Muscle layer of colon (tissue), 2 donors: ENCODE data around the gene ADCY10.
"Not testable (repeated sequence)": the region's sequence is repeated elsewhere in the genome, so short reads cannot be mapped to it uniquely, and the experiment has no call there.

Experiments
- H3K27ac ChIP-seq: one replicate; pipeline ENCODE4 v1.7.0; 2013; ENCODE audit warnings: low read depth, mild to moderate bottlenecking, low read length, moderate library complexity
- H3K27me3 ChIP-seq, 2 donors: one replicate each; pipeline ENCODE4 v1.7.0; 2013; ENCODE audit warnings: low read length in 2 of 2, mild to moderate bottlenecking in 2 of 2; ENCODE audit not compliant: insufficient read depth in 2 of 2, control insufficient read depth in 1 of 2
- H3K36me3 ChIP-seq: one replicate; pipeline ENCODE4 v1.7.0; 2013; ENCODE audit warnings: mild to moderate bottlenecking, low read length; ENCODE audit not compliant: insufficient read depth
- H3K4me1 ChIP-seq: one replicate; pipeline ENCODE4 v1.7.0; 2013; ENCODE audit warnings: mild to moderate bottlenecking, low read length; ENCODE audit not compliant: insufficient read depth
- H3K4me3 ChIP-seq, 2 donors: one replicate each; pipeline ENCODE4 v1.7.0; 2013; ENCODE audit warnings: low read length in 2 of 2, low read depth in 1 of 2, mild to moderate bottlenecking in 1 of 2, moderate library complexity in 1 of 2
- H3K9ac ChIP-seq: one replicate; pipeline ENCODE4 v1.7.0; 2013; ENCODE audit warnings: low read length
- H3K9me3 ChIP-seq: one replicate; pipeline ENCODE4 v1.7.0; 2013; ENCODE audit warnings: mild to moderate bottlenecking, low read length
- donor health status: abdominal sarcoma.
- donor health status: Adenocarcinoma of cecum.

The ADCY10 gene

DNA sequence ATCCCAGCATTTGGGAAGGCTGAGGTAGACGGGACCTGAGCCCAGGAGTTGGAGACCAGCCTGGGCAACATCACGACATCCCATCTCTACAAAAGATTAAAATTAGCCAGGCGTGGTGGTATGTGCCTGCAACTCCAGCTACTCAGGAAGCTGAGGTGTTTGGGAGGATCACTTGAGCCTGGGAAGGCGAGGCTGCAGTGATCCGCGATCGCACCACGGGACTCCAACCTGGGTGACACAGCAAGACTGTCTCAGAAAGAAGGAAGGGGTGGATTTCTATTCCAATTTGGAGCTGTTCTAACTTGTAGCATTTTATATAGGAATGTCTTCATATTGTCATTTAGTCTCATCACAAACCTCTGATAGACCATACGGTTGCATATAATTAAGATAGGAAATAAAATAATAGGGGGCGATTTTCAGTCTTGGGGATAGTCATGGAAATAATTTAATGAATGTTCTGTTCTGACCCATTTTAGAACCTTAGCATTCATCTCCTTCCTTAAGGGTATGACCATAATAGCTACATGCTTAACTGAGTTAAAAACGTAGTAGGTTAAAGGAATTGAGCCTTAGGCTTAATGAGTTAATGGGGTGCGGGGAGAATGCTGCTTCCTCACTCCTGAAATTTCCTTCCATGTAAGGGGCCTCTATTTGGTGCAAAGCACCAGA lies 93.1 kb downstream of the ADCY10 start:
- H3K9me3 ChIP-seq, result no peaks in the 10 kb centered on the region
- H3K4me1 ChIP-seq, result no peaks in the 10 kb centered on the region
- H3K27ac ChIP-seq, result no peak overlapping the region
- H3K36me3 ChIP-seq, result no peaks in the 10 kb centered on the region
- no peak overlapping the region for H3K9ac ChIP-seq
- H3K27me3 ChIP-seq, result no peaks in the 10 kb centered on the region
- no peak overlapping the region for H3K4me3 ChIP-seq

DNA sequence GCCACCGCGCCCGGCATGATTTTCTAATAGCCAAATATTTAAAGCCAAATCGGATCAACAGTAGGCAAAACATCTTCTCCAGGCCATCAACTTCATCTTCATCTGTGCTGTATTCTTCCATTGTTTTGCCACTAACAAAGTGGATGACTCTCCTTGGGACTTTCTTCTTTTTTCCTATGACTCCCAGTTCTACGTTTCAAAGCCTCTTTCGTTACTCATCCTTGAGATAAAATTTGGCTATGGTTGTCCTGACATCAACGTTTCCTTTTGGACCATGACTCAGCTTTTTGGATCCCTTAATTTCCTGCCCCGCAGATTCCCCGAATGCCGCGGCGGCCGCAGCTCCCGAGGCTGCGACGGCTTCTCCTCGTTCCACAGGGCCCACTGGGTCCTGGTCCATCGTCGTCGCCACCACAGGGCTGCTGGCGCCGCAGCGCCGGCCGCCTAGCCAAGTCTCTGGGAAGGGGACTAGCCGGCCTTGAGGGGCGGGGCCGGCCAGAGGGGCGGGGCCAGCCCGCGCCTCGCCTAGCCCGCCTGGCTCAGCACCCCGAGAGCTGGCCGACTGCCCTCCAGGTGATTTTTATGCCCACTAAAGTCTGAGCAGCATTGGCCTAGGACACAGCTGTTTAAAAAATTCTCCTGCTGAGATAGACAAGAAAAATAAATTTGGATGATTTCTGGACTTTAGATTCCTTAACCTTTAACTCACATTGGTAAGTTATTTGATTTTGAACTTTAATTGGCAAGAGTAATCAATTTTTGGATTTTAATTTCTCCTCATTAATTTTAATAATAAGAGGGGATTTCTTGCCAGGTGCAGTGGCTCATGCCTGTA lies 93.9 kb downstream of the ADCY10 start:
- H3K36me3 ChIP-seq, result no peaks in the 10 kb centered on the region
- no peaks in the 10 kb centered on the region for H3K27me3 ChIP-seq
- peak overlapping the region; percentile 10 for H3K27ac ChIP-seq
- H3K4me3 ChIP-seq, result peak overlapping the region; percentile 42 to 51
- no peaks in the 10 kb centered on the region for H3K4me1 ChIP-seq
- no peaks in the 10 kb centered on the region for H3K9me3 ChIP-seq
- H3K9ac ChIP-seq, result no peak overlapping the region

DNA sequence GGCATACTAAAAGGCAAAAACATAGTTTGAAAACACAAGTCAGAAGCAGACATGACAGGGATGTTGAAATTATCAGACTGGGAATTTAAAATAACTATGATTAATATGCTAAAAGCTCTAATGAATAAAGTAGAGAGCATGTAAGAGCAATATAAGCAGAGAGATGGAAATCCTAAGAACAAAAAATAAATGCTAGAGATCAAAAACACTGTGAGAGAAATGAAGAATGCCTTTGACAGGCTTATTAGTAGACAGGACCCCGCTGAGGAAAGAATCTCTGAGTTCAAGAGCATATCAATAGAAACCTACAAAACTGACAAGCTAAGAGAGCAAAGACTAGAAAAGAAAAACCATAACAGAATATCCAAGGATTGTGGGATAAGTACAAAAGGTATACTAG lies 98.3 kb downstream of the ADCY10 start:
- Histone ChIP-seq H3K4me3 (no peak overlapping the region), H3K4me1 (no peaks in the 10 kb centered on the region), H3K9ac (no peak overlapping the region), H3K27ac (no peak overlapping the region), H3K36me3 (no peaks in the 10 kb centered on the region), H3K9me3 (no peaks in the 10 kb centered on the region), H3K27me3 (no peaks in the 10 kb centered on the region)

DNA sequence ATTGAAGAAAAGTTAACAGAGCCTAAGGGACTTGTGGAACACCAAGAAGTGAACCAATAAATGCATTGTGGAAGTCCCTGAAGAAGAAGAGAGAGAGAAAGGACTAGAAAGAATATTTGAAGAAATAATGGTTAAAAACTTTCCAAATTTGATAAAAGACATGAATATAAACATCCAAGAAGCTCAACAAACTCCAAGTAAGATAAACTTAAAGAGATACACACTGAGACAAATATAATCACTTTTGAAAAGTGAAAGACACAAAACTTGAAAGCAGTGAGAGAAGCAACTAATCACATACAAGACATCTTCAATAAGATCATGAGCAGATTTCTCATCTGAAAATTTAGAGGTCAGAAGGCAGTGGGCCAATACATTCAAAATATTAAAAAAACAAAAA lies 101.0 kb downstream of the ADCY10 start:
- Histone ChIP-seq H3K27ac (no peak overlapping the region), H3K4me1 (no peaks in the 10 kb centered on the region), H3K9ac (no peak overlapping the region), H3K9me3 (no peaks in the 10 kb centered on the region), H3K27me3 (no peaks in the 10 kb centered on the region), H3K36me3 (no peaks in the 10 kb centered on the region), H3K4me3 (no peak overlapping the region)

DNA sequence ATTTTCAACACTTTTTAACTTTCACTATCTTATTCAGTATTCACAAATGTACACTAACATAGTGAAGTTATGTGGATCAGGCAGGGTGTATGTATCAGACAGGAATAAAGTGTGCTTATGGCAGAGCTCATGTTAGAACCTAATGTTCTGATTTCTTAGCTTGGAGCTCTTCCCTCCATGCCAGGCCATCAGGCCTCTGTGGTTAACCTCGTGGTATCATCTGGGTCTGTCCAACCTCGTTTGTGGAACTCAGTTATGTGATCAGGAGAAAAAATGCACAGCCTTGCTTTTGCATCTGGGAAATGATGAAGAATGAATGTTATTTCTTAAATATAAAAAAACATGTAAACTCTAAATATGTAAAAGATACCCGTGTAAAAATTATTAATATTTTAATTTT lies 105.2 kb downstream of the ADCY10 start:
- Histone ChIP-seq H3K9ac (no peak overlapping the region), H3K27ac (no peak overlapping the region), H3K36me3 (no peaks in the 10 kb centered on the region), H3K9me3 (no peaks in the 10 kb centered on the region), H3K4me1 (peaks cover under 1% of the 10 kb centered on the region), H3K27me3 (no peaks in the 10 kb centered on the region), H3K4me3 (no peak overlapping the region)

DNA sequence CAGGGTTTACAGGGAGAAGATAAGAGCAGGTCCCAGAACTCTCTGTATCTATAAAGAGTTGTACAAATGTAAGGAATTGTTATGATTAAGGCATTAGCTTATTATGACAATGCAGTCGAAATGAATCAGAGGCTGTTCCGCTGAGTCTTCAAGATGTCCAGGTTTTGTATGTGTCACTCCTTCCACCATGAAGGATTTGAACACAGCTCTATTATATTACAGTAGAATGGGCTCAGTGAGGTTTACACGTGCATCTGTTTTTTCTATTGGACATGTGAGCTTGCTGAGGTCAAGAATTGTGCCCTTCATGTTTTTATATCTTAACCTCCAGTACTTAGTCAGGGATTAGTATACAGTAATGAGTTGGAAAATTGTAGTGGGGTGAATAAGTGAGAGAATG lies 105.8 kb downstream of the ADCY10 start:
- no peaks in the 10 kb centered on the region for H3K9me3 ChIP-seq
- no peaks in the 10 kb centered on the region for H3K36me3 ChIP-seq
- H3K27ac ChIP-seq, result no peak overlapping the region
- peaks cover 6% of the 10 kb centered on the region for H3K4me1 ChIP-seq
- no peaks in the 10 kb centered on the region for H3K27me3 ChIP-seq
- H3K9ac ChIP-seq, result no peak overlapping the region
- H3K4me3 ChIP-seq, result no peak overlapping the region

DNA sequence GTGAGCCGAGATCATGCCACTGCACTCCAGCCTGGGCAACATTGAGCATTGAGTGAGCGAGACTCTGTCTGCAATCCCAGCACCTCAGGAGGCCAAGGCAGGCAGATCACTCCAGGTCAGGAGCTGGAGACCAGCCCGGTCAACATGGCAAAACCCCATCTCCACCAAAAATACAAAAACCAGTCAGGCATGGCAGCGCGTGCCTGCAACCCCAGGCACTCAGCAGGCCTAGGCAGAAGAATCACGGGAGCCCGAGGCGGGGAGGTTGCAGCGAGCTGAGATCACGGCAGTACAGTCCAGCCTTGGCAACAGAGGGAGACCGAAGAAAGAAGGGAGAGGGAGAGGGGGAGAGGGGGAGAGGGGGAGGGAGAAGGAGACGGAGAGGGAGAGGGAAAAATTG lies 107.3 kb downstream of the ADCY10 start:
- not testable (repeated sequence) for H3K27me3 ChIP-seq, H3K4me3 ChIP-seq, H3K9ac ChIP-seq, H3K27ac ChIP-seq, H3K9me3 ChIP-seq, H3K36me3 ChIP-seq, H3K4me1 ChIP-seq

DNA sequence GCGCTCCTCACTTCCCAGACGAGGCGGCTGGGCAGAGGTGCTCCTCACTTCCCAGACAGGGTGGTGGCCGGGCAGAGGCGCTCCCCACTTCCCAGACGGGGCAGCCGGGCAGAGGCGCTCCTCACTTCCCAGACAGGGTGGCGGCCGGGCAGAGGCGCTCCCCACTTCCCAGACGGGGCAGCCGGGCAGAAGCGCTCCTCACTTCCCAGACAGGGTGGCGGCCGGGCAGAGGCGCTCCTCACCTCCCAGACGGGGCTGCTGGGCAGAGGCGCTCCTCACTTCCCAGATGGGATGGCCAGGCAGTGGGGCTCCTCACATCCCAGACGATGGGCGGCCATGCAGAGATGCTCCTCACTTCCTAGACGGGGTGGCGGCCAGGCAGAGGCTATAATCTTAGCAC lies 107.7 kb downstream of the ADCY10 start:
- H3K9ac ChIP-seq, H3K36me3 ChIP-seq, H3K9me3 ChIP-seq, H3K27me3 ChIP-seq, H3K27ac ChIP-seq, H3K4me1 ChIP-seq, H3K4me3 ChIP-seq: not testable (repeated sequence)

DNA sequence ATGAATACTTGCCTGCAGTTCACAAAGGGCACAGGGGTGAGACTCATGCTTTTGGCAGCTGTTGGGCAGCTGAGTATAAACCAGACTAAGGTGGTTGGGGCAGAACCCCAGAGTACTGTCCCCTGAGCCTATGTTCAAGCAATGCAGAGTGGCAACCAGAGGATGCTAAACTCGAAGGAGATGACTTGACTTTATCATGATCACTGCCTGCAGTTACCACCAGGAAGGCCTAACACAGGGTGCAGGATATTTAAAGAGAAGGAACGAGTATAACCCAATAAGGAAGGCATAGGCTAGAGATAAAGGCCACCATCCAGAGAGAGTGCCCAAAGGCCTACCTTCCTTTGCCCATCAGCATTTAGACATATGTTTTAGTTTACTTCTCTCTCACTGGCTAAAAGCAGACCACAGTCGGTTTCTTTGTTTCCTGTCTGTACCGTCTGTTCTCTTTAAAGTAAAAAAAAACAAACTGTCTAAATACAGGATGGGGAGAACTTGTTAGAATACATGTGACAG lies 108.8 kb downstream of the ADCY10 start:
- Histone ChIP-seq H3K27me3 (no peaks in the 10 kb centered on the region), H3K4me3 (no peak overlapping the region), H3K4me1 (peaks cover 7% of the 10 kb centered on the region), H3K27ac (no peak overlapping the region), H3K36me3 (no peaks in the 10 kb centered on the region), H3K9ac (no peak overlapping the region), H3K9me3 (no peaks in the 10 kb centered on the region)

DNA sequence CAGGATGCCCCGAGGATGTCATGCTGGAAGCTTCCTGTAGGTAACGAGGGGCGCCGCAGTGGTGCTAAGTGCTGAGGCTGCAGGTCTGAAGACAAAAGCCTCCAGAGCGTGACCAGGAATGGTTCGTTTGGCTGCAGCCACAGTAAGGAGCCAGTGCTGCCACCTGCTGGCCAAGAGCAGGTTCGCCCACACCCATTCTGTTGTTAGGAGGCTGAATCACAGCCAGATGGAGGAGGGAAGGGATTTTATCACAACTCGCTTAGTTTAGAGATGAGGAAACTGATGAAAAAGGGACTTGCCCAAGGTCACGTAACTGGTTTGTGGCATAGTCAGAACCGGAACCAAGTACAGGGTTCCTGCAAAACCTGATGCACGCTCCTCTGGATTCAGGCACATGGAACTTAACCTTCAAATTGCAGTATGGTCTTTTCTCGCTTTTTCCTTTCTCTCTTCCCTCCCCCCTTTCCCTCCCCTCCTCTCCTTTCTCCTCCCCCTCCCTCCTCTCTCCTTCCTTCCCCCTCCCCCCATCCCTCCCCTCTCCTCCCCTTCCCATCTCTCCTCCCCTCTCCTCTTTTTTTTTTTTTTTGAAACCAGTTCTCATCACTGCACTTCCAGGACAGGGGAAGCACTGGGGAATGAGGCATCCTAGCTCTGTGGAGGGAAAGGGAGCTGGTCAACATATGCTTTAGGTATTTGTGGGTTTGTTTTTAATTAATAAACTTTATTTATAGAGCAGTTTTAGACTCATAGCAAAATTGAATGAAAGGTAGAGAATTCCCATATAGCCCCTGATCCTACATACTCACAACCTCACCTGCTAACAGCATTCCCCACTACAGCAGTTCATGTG lies 110.4 kb downstream of the ADCY10 start:
- no peak overlapping the region for H3K4me3 ChIP-seq
- no peaks in the 10 kb centered on the region for H3K9me3 ChIP-seq
- no peak overlapping the region for H3K27ac ChIP-seq
- H3K27me3 ChIP-seq, result no peaks in the 10 kb centered on the region
- H3K36me3 ChIP-seq, result no peaks in the 10 kb centered on the region
- no peak overlapping the region for H3K9ac ChIP-seq
- H3K4me1 ChIP-seq, result peaks cover 7% of the 10 kb centered on the region

DNA sequence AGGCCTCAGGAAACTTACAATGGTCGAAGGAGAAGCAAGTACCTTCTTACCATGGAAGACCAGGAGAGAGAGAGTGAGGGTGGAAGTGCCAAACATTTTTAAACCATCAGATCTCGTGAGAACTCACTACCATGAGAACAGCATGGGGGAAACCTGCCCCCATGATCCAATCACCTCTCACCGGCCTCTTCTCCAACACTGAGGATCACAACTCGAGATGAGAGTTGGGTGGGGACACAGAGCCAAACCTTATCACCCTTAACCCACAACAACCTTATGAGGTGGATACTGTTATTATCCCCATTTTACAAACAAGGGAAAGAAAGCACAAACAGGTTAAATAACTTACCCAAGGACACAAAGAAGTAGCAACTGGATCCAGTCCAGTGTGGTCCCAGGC lies 111.7 kb downstream of the ADCY10 start:
- Histone ChIP-seq H3K9me3 (no peaks in the 10 kb centered on the region), H3K4me3 (no peak overlapping the region), H3K4me1 (peaks cover 7% of the 10 kb centered on the region), H3K27me3 (no peaks in the 10 kb centered on the region), H3K36me3 (no peaks in the 10 kb centered on the region), H3K27ac (no peak overlapping the region), H3K9ac (no peak overlapping the region)
